ENCODE measurements around the gene SHROOM3.
"Not testable (repeated sequence)": the region's sequence is repeated elsewhere in the genome, so short reads cannot be mapped to it uniquely, and the experiment has no call there.

Gene SHROOM3

GRCh38 chr4:76597423-76597979, 162.5 kb downstream of the SHROOM3 start:
- DNase-seq, result no peak

- no peak for DNase-seq
Observed at GRCh38 chr4:76600447-76600846, 165.4 kb downstream of the SHROOM3 start.

GRCh38 chr4:76601791-76602190, 166.8 kb downstream of the SHROOM3 start:
- DNase-seq, result no peak

GRCh38 chr4:76605099-76605563, 170.1 kb downstream of the SHROOM3 start:
- DNase-seq, result no peak

- peak; percentile 76 for DNase-seq
Observed at GRCh38 chr4:76606645-76607265, 171.7 kb downstream of the SHROOM3 start.

GRCh38 chr4:76607266-76607799, 172.3 kb downstream of the SHROOM3 start:
- DNase-seq, result peak; percentile 64

- no peak for DNase-seq
Observed at GRCh38 chr4:76607846-76608245, 172.8 kb downstream of the SHROOM3 start.

- DNase-seq, result not testable (repeated sequence)
Observed at GRCh38 chr4:76608549-76608948, 173.5 kb downstream of the SHROOM3 start.

- DNase-seq, result no peak
Observed at GRCh38 chr4:76610751-76611547, 175.9 kb downstream of the SHROOM3 start.

- peak; percentile 35 for DNase-seq
Observed at GRCh38 chr4:76611616-76612207, 176.7 kb downstream of the SHROOM3 start.

GRCh38 chr4:76614589-76614988, 179.6 kb downstream of the SHROOM3 start:
- DNase-seq, result no peak

- no peak for DNase-seq
Observed at GRCh38 chr4:76615999-76616398, 181.0 kb downstream of the SHROOM3 start.

GRCh38 chr4:76616526-76616925, 181.5 kb downstream of the SHROOM3 start:
- no peak for DNase-seq

GRCh38 chr4:76620723-76621468, 185.9 kb downstream of the SHROOM3 start:
- DNase-seq, result no peak

- DNase-seq, result no peak
Observed at GRCh38 chr4:76622126-76622525, 187.1 kb downstream of the SHROOM3 start.

GRCh38 chr4:76622717-76623116, 187.7 kb downstream of the SHROOM3 start:
- no peak for DNase-seq

GRCh38 chr4:76623217-76624045, 188.4 kb downstream of the SHROOM3 start:
- DNase-seq, result peak; percentile 51

- DNase-seq, result peak; percentile 82
Observed at GRCh38 chr4:76624241-76624681, 189.2 kb downstream of the SHROOM3 start.

- DNase-seq, result peak; percentile 32
Observed at GRCh38 chr4:76624931-76625715, 190.1 kb downstream of the SHROOM3 start.

GRCh38 chr4:76626686-76627465, 191.8 kb downstream of the SHROOM3 start:
- DNase-seq, result no peak

Data from eye (tissue), 1 donor.